Activated CD8-positive, alpha-beta memory T cell treated with anti-CD3 and anti-CD28 coated beads for 48 hours (primary cell): ENCODE measurements around the gene AGAP5.
A peak's percentile ranks its signal among the peaks of the same experiment; 100 is the strongest.

Source experiments
- DNase-seq, 3 experiments: peaks; one replicate each; pipeline ENCODE4 v3.0.0-alpha.2; 2020; ENCODE audit warnings: low read depth in 2 of 3, low spot score in 2 of 3

AGAP5 gene

DNA sequence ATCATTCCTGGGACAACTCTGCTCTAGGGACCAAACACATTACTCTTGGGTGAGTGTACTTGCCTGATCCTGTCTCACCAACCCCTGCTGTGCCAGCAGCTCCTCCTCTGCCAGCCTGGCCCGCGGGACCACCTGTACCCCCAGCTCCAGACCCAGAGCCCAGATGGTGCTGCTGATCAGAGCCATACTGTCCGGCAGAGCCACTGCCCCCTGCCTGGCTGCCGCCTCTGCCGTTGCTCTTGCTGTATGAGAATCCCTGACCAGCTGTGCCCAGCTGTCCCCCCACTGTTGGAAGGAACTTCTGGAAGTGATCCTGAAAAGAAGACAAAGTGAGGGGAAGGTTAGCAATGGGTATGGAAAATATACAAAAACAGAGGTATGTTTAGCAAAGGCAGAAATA is 63.5 kb downstream of the AGAP5 start:
- no peak for DNase-seq

DNA sequence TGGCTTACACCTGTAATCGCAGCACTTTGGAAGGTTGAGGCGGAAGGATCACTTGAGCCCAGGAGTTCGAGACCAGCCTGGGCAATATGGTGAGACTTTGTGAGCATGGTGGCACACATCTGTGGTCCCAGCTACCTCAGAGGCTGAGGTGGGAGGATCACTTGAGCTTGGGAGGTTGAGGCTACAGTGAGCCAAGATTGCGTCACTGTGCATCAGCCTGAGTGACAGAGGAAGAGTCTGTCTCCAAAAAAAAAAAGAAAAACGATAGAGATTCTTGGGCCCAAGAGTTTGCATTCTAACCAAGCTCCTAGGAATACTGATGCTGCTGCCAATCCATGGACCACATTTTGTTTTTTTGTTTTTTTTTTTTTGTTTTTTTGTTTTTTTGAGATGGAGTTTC is 68.7 kb downstream of the AGAP5 start:
- DNase-seq = no peak

DNA sequence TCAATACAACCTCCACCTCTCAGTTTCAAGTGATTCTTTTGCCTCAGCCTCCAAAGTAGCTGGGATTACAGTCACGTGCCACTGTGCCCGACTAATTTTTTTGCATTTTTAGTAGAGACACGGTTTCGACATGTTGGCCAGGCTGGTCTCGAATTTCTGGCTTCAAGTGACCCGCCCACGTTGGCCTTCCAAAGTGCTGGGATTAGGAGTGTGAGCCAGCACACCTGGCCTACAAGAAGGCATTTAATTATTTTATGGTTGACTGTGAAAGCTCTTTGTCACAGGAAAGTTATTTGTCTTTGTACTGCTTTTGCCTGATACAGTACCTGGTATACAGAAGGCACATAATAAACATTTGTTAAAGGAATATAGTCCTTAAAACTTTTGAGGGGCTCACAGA is 69.5 kb downstream of the AGAP5 start:
- no peak for DNase-seq

DNA sequence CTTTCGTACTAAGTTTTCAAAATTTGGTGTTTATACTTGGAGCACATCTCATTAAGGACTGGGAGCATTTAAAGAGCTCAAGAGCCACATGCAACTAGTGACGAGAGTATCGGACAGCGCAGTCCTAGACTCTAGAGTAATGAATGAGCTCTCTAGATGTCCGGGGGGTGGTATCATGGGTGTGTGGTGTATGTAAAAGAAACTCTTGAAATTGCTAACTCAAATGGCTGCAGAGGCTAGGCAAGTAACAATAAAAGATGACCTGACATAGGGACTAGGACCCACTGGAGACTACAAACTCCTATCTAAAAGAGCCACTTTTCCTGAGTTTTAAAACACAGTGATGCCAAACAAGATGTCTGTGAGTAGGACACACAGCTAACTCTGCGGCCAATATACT is 70.6 kb downstream of the AGAP5 start:
- no peak for DNase-seq

DNA sequence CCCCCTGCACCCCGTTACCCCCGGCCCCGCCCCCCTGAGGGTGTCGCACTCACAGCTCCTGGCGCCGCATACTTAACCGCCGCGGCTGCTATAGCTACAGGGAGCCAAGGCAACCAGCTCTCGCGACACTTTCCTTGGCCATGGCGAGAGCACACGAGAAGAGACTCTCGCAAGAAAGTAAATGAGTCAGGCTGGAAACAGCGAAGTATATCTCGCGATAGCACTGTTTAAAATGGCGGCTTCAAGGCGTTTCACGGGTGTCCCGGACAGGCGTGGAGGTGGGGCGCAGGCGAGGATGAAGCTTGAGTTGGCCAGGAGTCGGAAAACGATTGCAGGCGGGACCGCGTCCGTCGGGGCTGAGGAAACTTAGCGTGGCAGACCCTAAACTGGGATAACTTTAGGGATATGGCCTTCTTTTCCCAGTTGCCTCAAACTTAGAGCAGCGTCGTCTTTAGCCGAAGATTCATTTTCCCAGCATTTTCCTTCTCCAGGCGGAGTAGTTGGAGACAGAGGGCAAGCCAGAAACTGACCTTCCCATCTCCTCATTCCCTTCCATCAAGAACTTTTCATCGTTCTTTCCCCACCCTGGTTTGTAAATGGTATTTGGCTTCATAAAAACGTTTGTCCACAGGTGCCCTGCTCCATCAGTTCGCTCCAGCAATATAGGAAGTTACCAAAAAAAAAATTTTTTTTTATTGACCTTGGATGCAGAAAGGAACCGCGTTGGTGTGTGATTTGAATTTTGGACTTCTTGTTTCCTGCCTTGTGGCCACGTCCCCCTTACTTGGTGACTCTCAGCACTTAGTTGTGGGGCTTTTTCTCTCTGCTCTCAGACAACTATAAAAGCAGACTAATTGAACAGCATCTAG is 71.8 kb downstream of the AGAP5 start:
- DNase-seq = peak; percentile 71 to 80 (median 77)

DNA sequence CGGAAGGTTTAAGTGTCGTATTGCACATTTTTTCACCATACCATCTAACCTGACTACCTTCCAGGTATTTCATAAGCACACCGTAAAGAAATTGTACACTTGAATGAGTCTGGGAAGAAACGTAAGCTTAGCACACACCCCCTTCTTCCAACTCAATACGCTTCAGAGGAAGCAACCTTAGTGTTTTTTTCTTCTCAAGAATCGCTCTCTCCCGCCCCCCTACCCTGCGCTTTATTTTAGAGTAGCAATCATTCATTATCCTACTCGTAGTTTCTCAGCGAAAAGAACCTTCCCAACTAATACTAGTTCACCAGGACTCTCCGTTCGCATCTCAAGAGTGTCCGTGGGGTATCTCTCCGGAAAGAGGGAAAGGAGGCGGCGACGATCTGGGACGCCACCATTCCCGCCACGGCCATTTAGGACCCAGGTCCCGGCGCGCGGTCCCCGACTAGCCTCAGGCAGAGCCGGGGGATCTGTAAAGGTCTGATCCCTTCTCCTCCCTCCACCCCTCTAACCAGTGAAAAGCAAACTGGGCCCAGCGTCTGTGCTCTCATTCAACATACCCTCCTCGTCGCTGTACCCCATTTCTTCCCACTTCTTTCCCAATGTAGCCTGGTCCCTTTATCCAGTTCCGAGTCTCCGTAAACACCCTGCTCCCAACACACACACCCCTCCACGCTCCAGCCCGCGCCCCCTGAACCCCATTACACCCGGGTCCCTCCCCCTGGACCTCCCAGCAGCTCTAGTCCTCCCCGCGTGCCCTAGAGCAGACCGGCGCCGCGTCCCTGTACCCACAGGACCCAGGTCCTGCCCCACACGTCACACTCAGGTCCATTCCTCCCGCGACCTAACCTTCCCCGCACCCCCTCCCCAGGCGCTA is 72.7 kb downstream of the AGAP5 start:
- peak in 1 of 3 experiments; percentile 27 for DNase-seq
